GM21576 (cell line): ENCODE data around the gene CISTR.
"Not testable (repeated sequence)": the region's sequence is repeated elsewhere in the genome, so short reads cannot be mapped to it uniquely, and the experiment has no call there.

Source experiments
- ATAC-seq: cut with Tn5 transposase; IDR thresholded peaks from one replicate; pipeline ENCODE4 v1.9.1; 2021; ENCODE audit warnings: mild to moderate bottlenecking, moderate library complexity; ENCODE audit not compliant: unreplicated experiment

CISTR gene

DNA sequence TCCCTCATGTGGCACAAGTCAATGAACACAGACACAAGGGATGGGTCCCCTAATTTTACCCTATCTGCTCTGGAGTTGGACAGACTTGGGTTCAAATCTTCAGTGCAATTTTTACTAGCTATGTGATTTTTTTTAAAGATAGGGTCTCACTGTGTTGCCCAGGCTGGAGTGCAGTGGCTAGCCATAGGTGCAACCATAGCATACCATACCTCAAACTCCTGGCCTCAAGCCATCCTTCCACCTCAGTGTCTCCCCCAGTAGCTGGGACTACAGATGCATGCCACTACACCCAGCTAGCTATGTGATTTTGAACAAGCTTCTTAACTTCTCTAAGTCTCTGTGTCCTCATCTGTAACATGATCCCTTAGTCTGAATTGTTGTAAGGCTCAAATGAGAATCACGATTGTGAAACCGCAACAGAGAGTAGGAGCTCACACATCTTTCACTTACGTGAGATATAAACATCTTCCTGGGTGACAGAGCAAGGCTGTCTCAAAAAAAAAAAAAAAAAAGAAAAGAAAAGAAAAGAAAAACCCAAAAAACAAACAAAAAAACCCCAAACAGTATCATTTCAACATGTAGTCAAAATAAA lies 29.2 kb downstream of the CISTR start:
- no peak for ATAC-seq

DNA sequence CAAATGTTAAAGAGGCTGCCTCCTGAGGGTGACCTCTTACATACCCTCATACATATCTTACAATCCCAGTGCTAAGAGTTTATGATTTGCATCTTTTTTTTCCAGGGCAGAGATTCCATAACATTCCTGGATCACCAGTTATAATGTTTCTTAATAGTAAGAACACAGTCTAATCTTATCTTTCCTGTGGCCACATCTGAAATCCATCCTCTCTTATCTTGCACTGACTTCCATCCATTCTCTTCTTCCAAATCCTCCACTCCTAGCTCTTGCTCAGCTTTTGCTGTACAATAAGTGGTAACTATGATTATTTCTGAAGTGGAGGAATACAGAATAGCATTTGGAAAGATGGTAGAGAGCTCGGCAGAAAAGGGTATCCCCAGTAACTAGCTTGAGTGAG lies 30.8 kb downstream of the CISTR start:
- no peak for ATAC-seq

DNA sequence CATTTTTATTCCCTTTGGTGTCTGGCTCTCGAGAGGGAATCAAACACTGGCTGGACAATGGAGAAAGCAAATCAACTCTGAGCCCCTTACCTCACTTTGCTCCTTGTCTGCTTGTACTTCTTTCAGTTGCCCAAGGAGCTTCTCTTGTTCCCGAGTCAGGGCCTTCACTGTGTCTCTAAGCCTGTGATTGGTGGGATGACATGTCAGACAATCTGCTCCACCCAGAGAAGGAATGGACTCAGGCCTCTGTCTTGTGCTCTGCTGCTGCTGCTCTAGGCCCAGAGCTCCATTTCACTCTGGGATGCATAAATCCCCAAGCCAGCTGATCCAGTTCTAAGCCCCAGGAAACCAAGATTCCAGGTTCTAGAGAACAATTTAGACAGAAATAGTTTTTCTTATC lies 32.1 kb downstream of the CISTR start:
- no peak for ATAC-seq

DNA sequence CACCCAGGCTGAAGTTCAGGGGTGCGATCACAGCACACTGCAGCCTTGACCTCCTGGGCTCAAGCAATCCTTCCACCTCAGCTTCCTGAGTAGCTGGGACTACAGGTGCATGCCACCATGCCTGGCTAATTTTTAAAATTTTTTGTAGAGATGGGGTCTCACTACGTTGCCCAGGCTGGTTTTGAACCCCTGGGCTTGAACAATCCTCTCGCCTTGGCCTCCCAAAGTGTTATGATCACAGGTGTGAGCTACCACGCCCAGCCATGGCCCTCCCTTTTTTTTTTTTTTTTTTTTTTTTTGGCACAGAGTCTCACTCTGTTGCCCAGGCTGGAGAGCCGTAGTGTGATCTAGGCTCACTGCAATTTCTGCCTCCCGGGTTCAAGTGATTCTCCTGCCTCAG lies 33.2 kb downstream of the CISTR start:
- ATAC-seq, result not testable (repeated sequence)

DNA sequence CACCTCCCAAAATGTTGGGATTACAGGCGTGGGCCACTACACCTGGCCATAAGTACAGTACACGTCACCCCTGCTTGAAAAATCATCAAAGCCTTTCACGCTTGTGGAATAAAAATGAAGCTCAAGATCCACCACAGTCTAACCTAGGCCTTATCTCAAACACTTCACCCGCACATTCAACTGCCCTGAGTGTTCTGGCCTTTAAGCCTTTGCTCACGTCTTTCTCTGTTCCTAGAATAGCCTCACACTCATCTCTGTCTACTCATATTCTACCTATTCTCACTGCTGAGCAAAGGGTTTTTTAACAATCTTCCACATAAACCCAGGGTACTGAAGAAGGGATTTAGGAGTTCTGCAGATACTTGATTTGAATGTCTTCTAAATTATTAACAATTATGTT lies 34.5 kb downstream of the CISTR start:
- no peak for ATAC-seq

DNA sequence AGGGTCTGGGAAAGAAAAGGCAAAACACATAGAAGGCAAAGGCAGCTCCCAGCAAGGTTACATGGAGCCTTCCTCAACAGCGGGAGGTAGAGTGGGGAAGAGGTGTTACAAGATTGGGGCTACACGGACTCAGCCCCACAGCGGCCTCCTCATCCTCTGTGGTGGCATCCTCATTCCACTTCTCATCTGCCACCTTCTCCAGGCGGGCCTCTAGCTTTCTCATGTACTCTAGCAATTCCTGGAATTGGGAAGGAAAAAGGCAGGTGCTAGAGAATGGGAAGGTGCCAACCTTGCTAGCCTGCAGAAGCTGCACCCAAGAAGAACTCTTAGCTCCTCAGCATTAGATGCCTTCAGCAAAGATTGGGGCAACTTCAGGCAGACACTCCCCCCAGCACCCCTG lies 37.8 kb downstream of the CISTR start:
- ATAC-seq, result no peak

DNA sequence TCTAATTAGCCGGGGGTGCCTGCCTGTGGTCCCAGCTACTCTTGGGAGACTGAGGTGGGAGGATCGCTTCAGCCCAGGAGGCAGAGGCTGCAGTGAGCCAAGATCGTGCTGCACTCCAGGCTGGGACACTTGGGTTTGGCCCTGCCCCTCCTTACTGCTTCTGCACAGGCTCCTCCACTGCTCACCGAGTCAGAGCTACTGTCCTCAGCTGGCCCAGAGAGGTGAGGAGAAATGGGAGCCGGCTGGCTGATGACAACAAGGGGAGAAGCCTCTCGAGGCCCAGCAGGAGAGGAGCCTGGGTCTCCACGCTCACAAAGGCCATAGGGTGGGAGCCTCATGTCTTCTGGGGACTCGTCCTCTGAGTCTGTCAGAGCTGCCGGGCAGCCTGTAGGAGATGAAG lies 38.3 kb downstream of the CISTR start:
- ATAC-seq, result no peak

DNA sequence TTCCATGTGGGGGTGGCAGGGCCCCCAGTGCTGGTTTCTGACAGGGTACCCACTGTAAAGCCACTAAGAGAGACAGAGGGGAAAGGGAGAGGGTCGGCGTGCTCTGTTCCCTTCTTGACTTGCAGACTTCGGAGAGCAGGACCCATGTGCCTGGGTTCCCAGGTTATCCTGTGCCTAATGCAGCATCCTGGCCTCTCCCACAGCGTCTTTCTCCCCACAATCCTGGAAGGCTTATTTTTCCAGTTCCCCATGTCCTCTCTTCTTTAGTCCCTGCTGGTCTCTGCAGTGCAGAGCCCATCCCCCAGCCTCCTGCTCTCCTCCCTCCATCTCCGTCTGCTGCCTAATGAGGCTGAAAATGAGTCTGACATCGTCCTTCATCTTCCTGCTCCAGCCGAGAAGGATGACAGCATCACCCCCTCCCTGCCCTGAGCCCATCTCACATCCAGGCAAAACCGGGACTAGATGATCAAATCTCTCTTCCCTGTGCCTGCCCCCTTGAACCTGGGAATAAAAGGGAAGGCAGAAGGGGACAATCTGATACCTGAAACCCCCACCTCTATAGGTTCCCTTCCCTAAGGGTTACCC lies 39.6 kb downstream of the CISTR start:
- no peak for ATAC-seq

DNA sequence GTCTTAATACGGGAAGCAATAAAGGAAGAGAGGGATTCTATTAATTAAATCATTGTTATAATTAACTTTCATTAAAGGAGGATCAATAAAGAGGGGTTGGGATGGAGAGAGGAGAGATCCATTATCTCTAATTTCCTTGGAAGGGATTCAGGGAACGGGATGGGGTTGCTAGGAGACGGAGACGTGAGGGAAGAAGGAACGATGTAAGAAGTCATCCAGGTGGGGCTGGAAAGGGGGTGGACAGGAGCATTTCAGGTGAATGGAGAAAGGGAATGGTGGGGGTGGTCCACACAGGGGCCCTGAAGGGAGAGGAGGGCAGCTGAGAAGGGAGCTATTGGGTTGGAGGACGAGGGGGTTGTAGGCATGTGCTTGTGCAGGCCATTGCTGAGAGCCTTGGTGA lies 41.7 kb downstream of the CISTR start:
- ATAC-seq, result no peak

DNA sequence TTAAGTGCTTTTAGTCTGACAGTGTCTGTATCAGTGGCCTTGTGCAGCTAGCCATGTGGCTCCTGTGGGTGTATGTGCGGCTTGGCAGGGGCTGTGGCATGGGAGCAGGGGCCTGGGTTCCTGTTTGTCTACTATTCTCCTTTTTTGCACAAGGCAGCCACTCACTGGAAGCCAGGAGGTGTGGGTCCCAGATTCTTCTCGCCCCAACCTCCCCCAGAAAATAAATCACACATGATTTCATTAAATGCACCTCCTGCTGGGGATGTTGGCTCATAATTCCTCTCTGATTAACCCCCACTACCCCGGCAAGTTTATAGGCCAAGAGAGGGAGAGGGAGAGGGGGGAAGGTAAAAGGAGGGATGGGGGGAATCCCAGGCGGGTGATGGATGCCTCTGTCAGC lies 42.1 kb downstream of the CISTR start:
- ATAC-seq, result no peak

DNA sequence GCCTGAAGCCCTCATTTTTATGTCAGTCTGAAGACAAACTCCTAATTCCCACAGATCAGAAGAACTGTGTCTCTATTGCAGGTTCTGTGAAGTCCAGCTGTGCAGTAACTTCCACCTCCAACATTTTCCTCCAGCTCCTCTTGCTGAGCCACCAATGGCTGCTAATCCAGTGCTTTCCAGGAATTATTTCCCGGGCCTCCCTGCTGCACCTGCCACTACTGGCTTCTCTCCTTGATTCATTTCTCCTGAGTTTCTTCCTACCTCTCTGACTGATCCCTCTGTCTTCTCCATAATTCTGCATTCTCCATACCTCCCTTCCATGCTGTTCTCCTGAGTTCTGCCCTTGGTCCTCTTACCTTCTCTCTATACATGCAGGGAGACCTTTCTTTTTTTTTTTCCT lies 45.7 kb downstream of the CISTR start:
- no peak for ATAC-seq

DNA sequence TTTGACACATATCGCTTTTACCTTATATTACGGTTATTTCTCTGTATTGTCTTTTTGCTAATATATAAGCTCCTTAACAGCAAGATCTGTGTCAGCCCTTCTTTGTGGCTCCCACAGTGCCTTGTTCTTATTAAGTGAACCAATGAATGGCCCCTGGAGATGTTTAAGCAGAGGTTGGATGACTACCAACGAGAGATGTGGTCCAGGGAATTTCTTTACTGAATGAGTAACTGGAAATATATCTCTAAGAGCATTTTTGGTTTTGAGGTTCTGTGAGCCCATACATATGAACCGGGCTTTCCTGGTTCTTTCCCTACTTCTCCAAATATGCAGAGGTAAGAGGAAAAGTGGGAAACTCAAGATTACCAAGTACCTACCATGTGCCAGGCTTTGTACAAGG lies 48.0 kb downstream of the CISTR start:
- no peak for ATAC-seq

DNA sequence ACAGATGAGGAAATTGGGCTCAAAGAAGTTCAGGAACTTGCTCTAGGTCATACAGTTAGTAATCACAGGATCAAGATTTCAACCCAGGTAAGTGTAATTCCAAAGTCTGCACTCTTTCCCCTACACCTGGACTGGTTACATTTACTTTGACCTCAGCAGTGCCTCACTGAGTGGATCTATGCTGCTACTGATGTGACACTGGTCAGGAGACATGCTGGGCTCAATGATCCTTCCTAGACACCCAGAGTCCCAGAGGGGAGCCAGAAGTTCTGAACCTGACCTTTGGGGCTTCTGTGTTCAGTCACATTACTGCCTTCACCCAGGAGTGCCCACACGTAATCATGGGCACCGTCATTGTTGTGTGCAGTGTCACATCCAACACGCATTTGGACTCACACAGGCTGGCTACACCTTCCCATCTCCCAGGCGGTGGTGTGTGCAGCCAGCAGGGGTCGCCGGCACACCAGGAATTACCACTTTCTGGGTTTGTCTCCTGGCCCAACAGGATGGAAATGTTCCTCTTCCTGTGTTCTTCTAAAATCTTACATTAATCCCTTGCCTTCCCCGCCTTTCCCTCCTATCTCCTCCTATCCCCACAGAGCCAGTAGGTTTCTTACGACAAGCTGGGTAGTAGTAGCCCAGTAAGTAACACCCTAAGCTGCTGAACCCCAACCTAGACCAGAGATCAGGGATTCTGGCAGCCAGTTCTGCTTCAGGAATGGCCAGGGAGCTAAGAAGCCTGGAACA lies 50.1 kb downstream of the CISTR start:
- ATAC-seq, result no peak

DNA sequence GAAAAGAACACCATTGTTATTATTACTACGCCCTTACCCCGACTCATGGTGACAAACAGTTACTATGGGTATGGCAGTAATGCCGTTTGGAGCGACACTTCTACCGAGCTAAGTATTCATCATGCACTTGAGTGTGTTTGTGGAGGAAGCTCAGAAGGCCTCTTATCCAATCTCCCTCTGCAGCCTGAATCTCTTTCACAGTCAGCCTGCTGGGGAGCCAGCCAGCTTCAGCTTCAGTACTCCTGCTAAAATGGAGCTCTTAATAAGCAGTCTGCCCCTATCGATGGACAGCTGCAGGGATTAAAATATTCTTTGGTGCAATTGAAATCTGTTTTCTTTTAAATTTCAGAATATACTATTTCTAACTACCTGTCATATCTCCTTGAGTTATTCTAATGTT lies 51.2 kb downstream of the CISTR start:
- ATAC-seq, result no peak

DNA sequence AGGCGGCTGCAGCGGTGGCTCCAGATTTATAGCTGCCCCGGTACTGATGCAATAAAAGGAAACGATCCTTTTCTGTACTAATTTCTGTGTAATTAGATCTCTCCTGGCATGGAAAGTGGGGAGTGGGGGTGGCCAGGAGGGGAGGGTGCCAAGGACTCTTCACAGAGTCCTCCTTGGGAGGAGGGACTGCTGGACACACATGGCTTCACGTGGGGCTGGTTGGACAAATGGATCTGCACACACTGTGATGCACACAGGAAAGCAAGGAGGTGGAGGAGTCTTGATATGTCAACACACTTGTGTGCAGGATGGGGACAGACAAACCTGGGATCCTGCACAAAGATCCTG lies 52.1 kb downstream of the CISTR start:
- ATAC-seq, result no peak

DNA sequence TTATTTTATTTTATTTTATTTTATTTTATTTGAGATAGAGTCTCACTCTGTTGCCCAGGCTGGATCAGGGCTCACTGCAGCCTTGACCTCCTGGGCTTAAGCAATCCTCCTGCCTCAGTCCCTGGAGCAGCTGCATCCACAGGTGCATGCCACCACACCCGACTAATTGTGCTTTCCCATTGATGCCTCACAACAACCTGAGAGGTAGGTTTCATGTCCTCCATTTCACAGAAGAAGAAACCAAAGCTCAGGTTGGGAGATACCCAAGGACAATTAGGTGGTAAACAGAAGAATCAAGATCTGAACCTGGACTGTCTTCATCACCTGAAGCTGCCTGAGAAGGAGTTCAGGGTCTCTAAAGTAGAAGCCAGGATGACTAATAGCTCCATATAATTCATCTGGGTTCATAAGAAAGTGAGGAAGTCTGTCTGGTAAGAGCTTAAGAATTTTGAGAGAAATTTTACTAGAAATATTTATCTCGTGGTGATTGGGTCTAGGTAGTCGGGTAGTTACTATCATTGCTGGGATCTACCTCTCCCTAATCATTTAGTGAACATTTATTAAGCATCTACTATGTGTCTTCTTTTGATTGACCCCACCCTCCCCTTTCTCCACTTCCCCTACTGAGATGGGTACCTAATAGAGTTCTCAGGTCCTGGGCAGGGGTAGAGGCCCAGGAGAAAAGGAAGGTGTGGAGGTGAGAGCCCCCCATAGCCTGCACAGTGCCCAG lies 52.7 kb downstream of the CISTR start:
- ATAC-seq, result no peak

DNA sequence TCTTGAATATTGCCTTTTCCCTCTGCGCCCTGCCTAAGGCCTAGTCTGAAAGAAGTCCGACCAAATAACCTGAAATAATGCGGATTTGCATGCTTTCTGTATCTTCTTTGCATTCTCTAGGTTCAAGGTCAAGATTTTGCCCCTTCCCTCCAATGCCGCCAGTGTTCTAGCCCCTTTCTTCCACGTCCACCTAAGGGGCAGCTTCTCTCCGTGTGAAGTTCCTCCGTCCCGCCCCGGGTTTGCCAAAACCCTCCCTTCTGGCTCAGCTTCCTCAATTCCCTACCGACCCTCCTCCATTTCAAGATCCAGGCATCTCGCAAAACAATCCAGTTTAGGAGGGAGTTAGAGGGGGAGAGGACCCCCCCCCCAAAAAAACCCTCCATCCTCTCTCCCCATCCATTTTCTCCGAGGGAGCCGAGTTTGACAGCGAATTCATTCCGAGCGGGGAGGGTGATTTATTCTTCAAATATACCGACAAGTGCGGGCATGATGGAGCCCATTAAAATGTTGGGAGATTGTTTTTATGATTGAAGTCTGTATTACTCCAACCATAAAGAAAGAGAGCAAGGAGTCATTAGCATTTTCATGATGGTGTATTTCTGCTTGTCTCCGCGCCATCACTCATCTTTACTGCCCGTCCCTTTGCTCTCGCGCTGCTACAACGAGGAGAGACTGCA lies 55.0 kb downstream of the CISTR start:
- no peak for ATAC-seq
